ENCODE results near the gene ZNF148. TPM values are rescaled to one million over a fixed set of nuclear protein-coding genes. Genes with fewer than 3 reads are reported as not detected.

ZNF148 gene
- total RNA-seq, 1 donor from 2014 or later = 45.7 TPM

- H3K4me1 ChIP-seq = peaks cover 4% of the 10 kb centered on the region
- TF ChIP-seq, protein P1, sequence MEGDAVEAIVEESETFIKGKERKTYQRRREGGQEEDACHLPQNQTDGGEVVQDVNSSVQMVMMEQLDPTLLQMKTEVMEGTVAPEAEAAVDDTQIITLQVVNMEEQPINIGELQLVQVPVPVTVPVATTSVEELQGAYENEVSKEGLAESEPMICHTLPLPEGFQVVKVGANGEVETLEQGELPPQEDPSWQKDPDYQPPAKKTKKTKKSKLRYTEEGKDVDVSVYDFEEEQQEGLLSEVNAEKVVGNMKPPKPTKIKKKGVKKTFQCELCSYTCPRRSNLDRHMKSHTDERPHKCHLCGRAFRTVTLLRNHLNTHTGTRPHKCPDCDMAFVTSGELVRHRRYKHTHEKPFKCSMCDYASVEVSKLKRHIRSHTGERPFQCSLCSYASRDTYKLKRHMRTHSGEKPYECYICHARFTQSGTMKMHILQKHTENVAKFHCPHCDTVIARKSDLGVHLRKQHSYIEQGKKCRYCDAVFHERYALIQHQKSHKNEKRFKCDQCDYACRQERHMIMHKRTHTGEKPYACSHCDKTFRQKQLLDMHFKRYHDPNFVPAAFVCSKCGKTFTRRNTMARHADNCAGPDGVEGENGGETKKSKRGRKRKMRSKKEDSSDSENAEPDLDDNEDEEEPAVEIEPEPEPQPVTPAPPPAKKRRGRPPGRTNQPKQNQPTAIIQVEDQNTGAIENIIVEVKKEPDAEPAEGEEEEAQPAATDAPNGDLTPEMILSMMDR (IDR thresholded peaks at IDR 0.05; ENCODE audit: borderline replicate concordance) = no peak
- peak overlapping the region; percentile 33 for H3K27ac ChIP-seq (replicated peaks)
- peaks cover 12% of the 10 kb centered on the region for H3K9me3 ChIP-seq (replicated peaks)
- no peaks in the 10 kb centered on the region for H3K27me3 ChIP-seq (ENCODE audit: low read depth)
- intact Hi-C loops (cut with micrococcal nuclease) = no loop called here
- DNase-seq = no peak
- H3K36me3 ChIP-seq = peaks cover 12% of the 10 kb centered on the region
- H3K4me3 ChIP-seq = no peak overlapping the region
Observed at GRCh38 chr3:125267460-125267859, 107.7 kb downstream of the ZNF148 start.

- Histone ChIP-seq H3K27me3 (ENCODE audit: low read depth) (no peaks in the 10 kb centered on the region), H3K9me3 (replicated peaks) (peaks cover 12% of the 10 kb centered on the region), H3K36me3 (peaks cover 12% of the 10 kb centered on the region), H3K4me3 (no peak overlapping the region), H3K4me1 (peaks cover 4% of the 10 kb centered on the region), H3K27ac (replicated peaks) (peak overlapping the region; percentile 33)
- intact Hi-C loops (cut with micrococcal nuclease) = no loop called here
- DNase-seq = no peak
- TF ChIP-seq, protein P1 (IDR thresholded peaks at IDR 0.05; ENCODE audit: borderline replicate concordance) = no peak
Observed at GRCh38 chr3:125266971-125267370, 108.2 kb downstream of the ZNF148 start.

- DNase-seq = no peak
- Histone ChIP-seq H3K9me3 (replicated peaks) (peaks cover under 1% of the 10 kb centered on the region), H3K27me3 (ENCODE audit: low read depth) (no peaks in the 10 kb centered on the region), H3K4me3 (no peak overlapping the region), H3K4me1 (no peaks in the 10 kb centered on the region), H3K36me3 (peaks cover 4% of the 10 kb centered on the region), H3K27ac (replicated peaks) (no peak overlapping the region)
- intact Hi-C loops (cut with micrococcal nuclease) = no loop called here
- TF ChIP-seq, protein P1 (IDR thresholded peaks at IDR 0.05; ENCODE audit: borderline replicate concordance) = no peak
Observed at GRCh38 chr3:125262161-125262560, 113.0 kb downstream of the ZNF148 start.

DNA sequence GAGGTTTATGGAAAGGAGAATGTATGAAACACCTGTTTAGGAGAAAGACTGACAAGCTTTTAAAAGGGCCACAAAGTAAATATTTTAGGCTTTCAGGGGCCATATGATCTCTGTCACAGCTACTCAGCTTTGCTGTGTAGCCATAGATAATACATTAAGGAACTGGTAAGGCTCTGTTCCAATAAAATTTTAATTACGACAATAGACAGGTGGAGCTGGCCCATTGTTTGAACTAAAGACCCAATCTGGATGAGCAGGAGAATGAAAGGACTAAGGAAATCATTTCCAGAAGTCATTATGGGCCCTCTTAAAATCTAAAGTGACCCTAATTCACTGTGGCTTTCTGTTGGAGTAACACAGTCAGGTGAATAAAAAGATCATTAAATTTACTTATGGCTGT lies 114.1 kb downstream of the ZNF148 start:
- no peak overlapping the region for H3K27ac ChIP-seq (replicated peaks)
- intact Hi-C loops (cut with micrococcal nuclease) = no loop called here
- H3K9me3 ChIP-seq (replicated peaks) = peaks cover 9% of the 10 kb centered on the region
- DNase-seq = no peak
- peaks cover 7% of the 10 kb centered on the region for H3K36me3 ChIP-seq
- no peaks in the 10 kb centered on the region for H3K4me1 ChIP-seq
- TF ChIP-seq, protein P1 (IDR thresholded peaks at IDR 0.05; ENCODE audit: borderline replicate concordance) = no peak
- H3K4me3 ChIP-seq = no peak overlapping the region
- H3K27me3 ChIP-seq (ENCODE audit: low read depth) = no peaks in the 10 kb centered on the region

DNA sequence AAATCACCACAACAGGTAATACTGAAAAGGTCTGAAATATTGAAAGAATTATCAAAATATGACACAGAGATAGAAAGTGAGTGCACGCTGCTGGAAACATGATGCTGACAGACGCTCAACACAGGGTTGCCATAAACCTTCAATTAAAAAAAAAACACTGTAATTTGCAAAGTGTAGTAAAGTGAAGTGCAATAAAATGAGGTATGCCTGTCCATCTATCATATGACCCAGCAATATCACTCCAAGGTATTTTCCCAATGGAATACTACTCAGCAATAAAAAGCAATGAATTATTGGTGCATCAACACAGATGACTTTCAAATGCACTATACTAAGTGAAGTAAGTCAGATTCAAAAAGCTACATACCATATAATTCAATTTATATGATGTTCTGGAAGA lies 115.0 kb downstream of the ZNF148 start:
- no peak overlapping the region for H3K4me3 ChIP-seq
- peaks cover 9% of the 10 kb centered on the region for H3K9me3 ChIP-seq (replicated peaks)
- TF ChIP-seq, protein P1 (IDR thresholded peaks at IDR 0.05; ENCODE audit: borderline replicate concordance) = no peak
- H3K4me1 ChIP-seq = no peaks in the 10 kb centered on the region
- intact Hi-C loops (cut with micrococcal nuclease) = no loop called here
- H3K27me3 ChIP-seq (ENCODE audit: low read depth) = no peaks in the 10 kb centered on the region
- H3K27ac ChIP-seq (replicated peaks) = no peak overlapping the region
- peaks cover 7% of the 10 kb centered on the region for H3K36me3 ChIP-seq
- no peak for DNase-seq

DNA sequence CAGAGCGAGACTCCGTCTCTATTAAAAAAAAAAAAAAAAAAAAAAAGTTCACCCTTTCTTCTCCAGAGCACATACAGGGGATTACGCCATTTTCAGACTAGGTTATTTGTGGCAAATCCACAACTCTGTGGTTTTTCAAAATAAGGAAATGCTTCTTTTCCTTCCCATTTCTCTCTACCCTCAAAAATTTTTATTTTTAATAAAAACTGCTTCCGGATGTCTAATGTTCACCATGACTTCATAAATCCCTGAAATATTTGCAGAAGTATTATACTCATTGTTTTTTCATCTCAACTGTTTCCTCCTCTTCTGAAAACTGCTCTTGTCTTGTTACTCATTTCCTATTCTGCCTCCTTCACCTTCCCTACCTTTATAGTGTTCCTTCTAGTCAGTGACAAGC lies 117.6 kb downstream of the ZNF148 start:
- no peak overlapping the region for H3K4me3 ChIP-seq
- no peak overlapping the region for H3K27ac ChIP-seq (replicated peaks)
- peaks cover 7% of the 10 kb centered on the region for H3K36me3 ChIP-seq
- peaks cover 9% of the 10 kb centered on the region for H3K9me3 ChIP-seq (replicated peaks)
- no peaks in the 10 kb centered on the region for H3K4me1 ChIP-seq
- TF ChIP-seq, protein P1 (IDR thresholded peaks at IDR 0.05; ENCODE audit: borderline replicate concordance) = no peak
- intact Hi-C loops (cut with micrococcal nuclease) = no loop called here
- DNase-seq = no peak
- no peaks in the 10 kb centered on the region for H3K27me3 ChIP-seq (ENCODE audit: low read depth)
